Natural killer cell (primary cell): ENCODE data around the gene ACSM5. TPM values are rescaled to one million over a fixed set of nuclear protein-coding genes. Genes with fewer than 3 reads are reported as not detected.
"Not testable (repeated sequence)": the region's sequence is repeated elsewhere in the genome, so short reads cannot be mapped to it uniquely, and the experiment has no call there.

Experiments used
- ATAC-seq, 3 donors: fragments of 150-1000 bp in 2 of 3; fragments of 200-7000 bp in 1 of 3; cut with Tn5 transposase; 1 replicate in 1 of 3; 2 replicates in 2 of 3; pipeline ENCODE4 v1.10.0; 2021; ENCODE audit warnings: mild to moderate bottlenecking in 2 of 3, moderate library complexity in 2 of 3
- DNase-seq, 2 donors: peaks; one replicate each; pipeline versions ENCODE4 v3.0.0 to v3.0.0-alpha.2; 2013 to 2021; ENCODE audit warnings: mixed read lengths in 1 of 2
- H3K27ac ChIP-seq: one replicate; pipeline ENCODE4 v1.5.1; 2013; ENCODE audit warnings: mild to moderate bottlenecking, low read length
- H3K27me3 ChIP-seq: one replicate; pipeline ENCODE4 v1.6.1; 2013; ENCODE audit warnings: low read length; ENCODE audit not compliant: control insufficient read depth, insufficient read depth
- H3K36me3 ChIP-seq: one replicate; pipeline ENCODE4 v1.6.1; 2013; ENCODE audit warnings: low read length; ENCODE audit not compliant: control insufficient read depth, insufficient read depth
- H3K4me1 ChIP-seq: one replicate; pipeline ENCODE4 v1.6.1; 2013; ENCODE audit warnings: low read length; ENCODE audit not compliant: control insufficient read depth, insufficient read depth
- H3K4me3 ChIP-seq: one replicate; pipeline ENCODE4 v1.5.1; 2013; ENCODE audit warnings: low read length
- H3K9me3 ChIP-seq: one replicate; pipeline ENCODE4 v1.6.1; 2013; ENCODE audit warnings: low read length; ENCODE audit not compliant: control insufficient read depth, insufficient read depth
- H3K27ac Mint-ChIP-seq, 2 donors: one replicate each; pipeline ENCODE4 v1.8.0; 2022; ENCODE audit warnings: mild to moderate bottlenecking in 2 of 2, mixed read lengths in 2 of 2, moderate library complexity in 1 of 2
- H3K27me3 Mint-ChIP-seq, 2 donors: one replicate each; pipeline ENCODE4 v1.8.0; 2022; ENCODE audit warnings: low read depth in 2 of 2, mixed read lengths in 2 of 2
- H3K36me3 Mint-ChIP-seq: one replicate; pipeline ENCODE4 v1.8.0; 2022; ENCODE audit warnings: mixed read lengths
- H3K4me1 Mint-ChIP-seq, 2 donors: one replicate each; pipeline ENCODE4 v1.8.0; 2022; ENCODE audit warnings: mixed read lengths in 2 of 2
- H3K4me3 Mint-ChIP-seq: one replicate; pipeline ENCODE4 v1.8.0; 2022; ENCODE audit warnings: mild to moderate bottlenecking, moderate library complexity, mixed read lengths
- H3K9me3 Mint-ChIP-seq, 2 donors: one replicate each; pipeline ENCODE4 v1.8.0; 2022; ENCODE audit warnings: mixed read lengths in 2 of 2
- WGBS: methylation state at CpG from one replicate; pipeline ENCODE4 v1.1.7; 2013; ENCODE audit warnings: missing lambda C conversion rate; ENCODE audit not compliant: insufficient coverage; 5-methylcytosine and 5-hydroxymethylcytosine counted together
- intact Hi-C: fragments of 100-400 bp; cut with micrococcal nuclease; formaldehyde crosslinking; loops from one replicate; pipeline ENCODE4 v1.14.2; 2022
- total RNA-seq, 4 donors: library from RNA; stranded (reverse); fragments of 120-200 nt in 1 of 4; gene quantifications; one replicate each; pipeline versions ENCODE4 v1.2.3 to v1.2.4, GENCODE V29; 2013 to 2022
- TF ChIP-seq, protein P1 (sequence below): fragments of 200-600 bp; IDR thresholded peaks from one replicate; pipeline ENCODE4 v1.8.0; 2022; ENCODE audit warnings: antibody characterized with exemption

Gene ACSM5
- total RNA-seq, 3 donors from 2014 or later (not counting 1 experiment from before 2014, with no cell fraction given): not detected

DNA sequence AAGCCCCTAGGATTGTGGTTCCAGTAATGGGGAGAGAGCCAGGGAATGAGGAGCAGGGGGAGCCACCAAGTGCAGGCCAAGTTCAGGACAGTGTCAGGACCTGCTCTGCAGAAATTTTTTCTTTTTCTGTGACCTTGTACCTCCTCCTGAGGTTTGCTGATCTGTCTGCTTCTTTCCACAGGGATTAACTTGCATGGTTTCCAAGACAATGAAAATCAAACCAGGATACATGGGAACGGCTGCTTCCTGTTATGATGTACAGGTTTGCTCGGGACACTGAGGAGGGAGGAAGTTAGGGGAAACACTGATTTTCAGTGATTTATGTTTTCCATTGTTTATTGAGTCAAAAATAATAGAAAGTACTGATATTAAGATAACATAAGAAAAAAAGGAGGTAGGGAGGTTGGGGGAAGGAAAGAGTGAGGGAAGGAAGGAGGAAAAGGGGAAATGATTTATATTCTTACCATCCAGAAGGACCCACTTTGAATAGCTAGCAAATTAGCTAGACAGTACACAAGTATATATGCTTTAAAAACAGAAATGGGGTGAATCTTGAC is 67.9 kb downstream of the ACSM5 start:
- H3K4me1 Mint-ChIP-seq, H3K27ac ChIP-seq, H3K27me3 Mint-ChIP-seq, H3K4me1 ChIP-seq, DNase-seq, H3K27me3 ChIP-seq, H3K4me3 ChIP-seq, ATAC-seq, H3K36me3 Mint-ChIP-seq, H3K9me3 ChIP-seq, H3K4me3 Mint-ChIP-seq, H3K27ac Mint-ChIP-seq, H3K9me3 Mint-ChIP-seq, H3K36me3 ChIP-seq, intact Hi-C loops: not testable (repeated sequence)
- WGBS: no CpG with 5 or more reads among the region's 2 CpGs

GRCh38 chr16:20483989-20484388 is 74.7 kb downstream of the ACSM5 start:
- H3K4me1 Mint-ChIP-seq, H3K4me1 ChIP-seq, H3K9me3 Mint-ChIP-seq, DNase-seq, H3K27me3 ChIP-seq, H3K9me3 ChIP-seq, H3K36me3 Mint-ChIP-seq, H3K36me3 ChIP-seq, H3K27ac Mint-ChIP-seq, ATAC-seq, H3K4me3 Mint-ChIP-seq, H3K27me3 Mint-ChIP-seq, H3K4me3 ChIP-seq, intact Hi-C loops, H3K27ac ChIP-seq: not testable (repeated sequence)
- no CpG with 5 or more reads among the region's 1 CpG for WGBS

DNA sequence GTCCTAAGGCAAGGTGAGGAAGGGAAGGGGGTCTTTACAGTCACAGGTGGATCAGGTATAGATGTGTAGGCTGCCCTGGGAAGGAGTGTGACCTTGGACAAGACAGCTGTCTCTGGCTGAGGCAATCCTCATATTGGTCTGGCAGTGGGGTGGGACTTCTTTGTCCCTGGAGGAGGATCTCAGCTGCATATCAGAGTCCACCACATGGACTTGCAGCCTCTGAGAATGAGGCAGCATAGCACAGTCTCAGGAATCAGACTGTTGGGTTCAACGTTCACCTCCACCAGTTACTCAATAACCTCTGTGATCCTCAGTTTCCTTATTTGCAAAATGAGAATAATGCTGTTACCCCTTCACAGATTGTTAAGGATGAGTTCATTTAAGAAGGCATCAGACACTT is 75.4 kb downstream of the ACSM5 start:
- ATAC-seq: no peak
- no peak overlapping the region for H3K4me3 Mint-ChIP-seq

GRCh38 chr16:20485408-20485807 is 76.1 kb downstream of the ACSM5 start:
- ATAC-seq (no peak), DNase-seq (no peak)
- Histone ChIP-seq H3K9me3 (no peaks in the 10 kb centered on the region), H3K27ac (no peak overlapping the region), H3K4me3 (no peak overlapping the region), H3K4me1 (no peaks in the 10 kb centered on the region), H3K27me3 (no peaks in the 10 kb centered on the region), H3K36me3 (no peaks in the 10 kb centered on the region)
- Mint-ChIP-seq H3K36me3 (no peaks in the 10 kb centered on the region), H3K27me3 (peaks cover 0 to 7% of the 10 kb centered on the region in 2 donors), H3K4me3 (no peak overlapping the region), H3K9me3 (peaks cover 2 to 3% of the 10 kb centered on the region in 2 donors), H3K27ac (no peak overlapping the region), H3K4me1 (no peaks in the 10 kb centered on the region)
- no CpG with 5 or more reads among the region's 1 CpG for WGBS
- TF ChIP-seq, protein P1, sequence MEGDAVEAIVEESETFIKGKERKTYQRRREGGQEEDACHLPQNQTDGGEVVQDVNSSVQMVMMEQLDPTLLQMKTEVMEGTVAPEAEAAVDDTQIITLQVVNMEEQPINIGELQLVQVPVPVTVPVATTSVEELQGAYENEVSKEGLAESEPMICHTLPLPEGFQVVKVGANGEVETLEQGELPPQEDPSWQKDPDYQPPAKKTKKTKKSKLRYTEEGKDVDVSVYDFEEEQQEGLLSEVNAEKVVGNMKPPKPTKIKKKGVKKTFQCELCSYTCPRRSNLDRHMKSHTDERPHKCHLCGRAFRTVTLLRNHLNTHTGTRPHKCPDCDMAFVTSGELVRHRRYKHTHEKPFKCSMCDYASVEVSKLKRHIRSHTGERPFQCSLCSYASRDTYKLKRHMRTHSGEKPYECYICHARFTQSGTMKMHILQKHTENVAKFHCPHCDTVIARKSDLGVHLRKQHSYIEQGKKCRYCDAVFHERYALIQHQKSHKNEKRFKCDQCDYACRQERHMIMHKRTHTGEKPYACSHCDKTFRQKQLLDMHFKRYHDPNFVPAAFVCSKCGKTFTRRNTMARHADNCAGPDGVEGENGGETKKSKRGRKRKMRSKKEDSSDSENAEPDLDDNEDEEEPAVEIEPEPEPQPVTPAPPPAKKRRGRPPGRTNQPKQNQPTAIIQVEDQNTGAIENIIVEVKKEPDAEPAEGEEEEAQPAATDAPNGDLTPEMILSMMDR: no peak
- intact Hi-C loops: no loop called here

More for the DNA sequence above, 75.4 kb downstream of the ACSM5 start:
- H3K27me3 Mint-ChIP-seq: peaks cover 0 to 7% of the 10 kb centered on the region in 2 donors
- no peak overlapping the region for H3K27ac Mint-ChIP-seq
- intact Hi-C loops: no loop called here
- WGBS: 83% methylated on average over 1 of the region's 1 CpG
- Histone ChIP-seq H3K9me3 (no peaks in the 10 kb centered on the region), H3K4me3 (no peak overlapping the region), H3K27me3 (no peaks in the 10 kb centered on the region), H3K36me3 (no peaks in the 10 kb centered on the region), H3K4me1 (no peaks in the 10 kb centered on the region), H3K27ac (no peak overlapping the region)
- DNase-seq: no peak
- TF ChIP-seq, protein P1: no peak
- no peaks in the 10 kb centered on the region for H3K4me1 Mint-ChIP-seq
- H3K36me3 Mint-ChIP-seq: no peaks in the 10 kb centered on the region
- peaks cover 2 to 3% of the 10 kb centered on the region in 2 donors for H3K9me3 Mint-ChIP-seq

Other genes with a start within 250 kb of the ACSM5 start
- gene GP2, start 82.0 kb upstream of the ACSM5 start, total RNA-seq: not detected
- gene UMOD, start 56.8 kb upstream of the ACSM5 start, total RNA-seq: not detected
- gene PDILT, start 4.8 kb upstream of the ACSM5 start, total RNA-seq: not detected
- not detected for gene ACSM2A, start 42.0 kb downstream of the ACSM5 start, total RNA-seq
- not detected for gene ACSM2B, start 166.8 kb downstream of the ACSM5 start, total RNA-seq